ENCODE data around the gene GDPGP1. TPM values are rescaled to one million over a fixed set of nuclear protein-coding genes. Genes with fewer than 3 reads are reported as not detected.
A peak's percentile ranks its signal among the peaks of the same experiment; 100 is the strongest.

The GDPGP1 gene
- total RNA-seq, 2 experiments from 2014 or later, result 12.9 to 22.3 TPM

DNA sequence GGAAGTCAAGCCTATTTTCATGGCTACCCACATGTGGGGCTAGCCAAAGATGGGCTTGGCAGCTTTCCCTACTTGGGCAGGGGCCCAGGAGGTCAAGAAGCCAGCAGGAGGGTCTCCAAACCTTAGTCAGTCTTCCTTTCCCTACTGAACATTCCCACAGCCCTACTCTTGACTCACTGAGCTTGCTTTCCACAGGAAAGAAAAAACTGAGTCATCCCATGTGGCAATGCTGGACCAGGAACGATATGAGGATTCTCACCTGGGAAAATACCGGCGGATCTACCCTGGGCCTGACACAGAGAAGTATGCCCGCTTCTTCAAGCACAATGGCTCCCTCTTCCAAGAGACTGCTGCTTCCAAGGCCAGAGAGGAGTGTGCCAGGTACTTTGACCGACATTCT lies 27.8 kb downstream of the GDPGP1 start:
- peaks cover 18% of the 10 kb centered on the region for H3K4me1 ChIP-seq (ENCODE audit: insufficient read depth, low read length, poor library complexity, severe bottlenecking)
- H3K9me3 ChIP-seq (ENCODE audit: low read length), result no peaks in the 10 kb centered on the region
- H3K4me2 ChIP-seq (ENCODE audit: low read length), result no peak overlapping the region
- CTCF ChIA-PET (ENCODE audit: unreplicated experiment), result no interaction called here
- peaks cover 2% of the 10 kb centered on the region for H3K36me3 ChIP-seq (ENCODE audit: insufficient read depth, low read length)
- TF ChIP-seq EZH2phosphoT487 (IDR thresholded peaks at IDR 0.05; ENCODE audit: borderline replicate concordance, low read depth, low read length), result no peak
- TF ChIP-seq, protein P1, sequence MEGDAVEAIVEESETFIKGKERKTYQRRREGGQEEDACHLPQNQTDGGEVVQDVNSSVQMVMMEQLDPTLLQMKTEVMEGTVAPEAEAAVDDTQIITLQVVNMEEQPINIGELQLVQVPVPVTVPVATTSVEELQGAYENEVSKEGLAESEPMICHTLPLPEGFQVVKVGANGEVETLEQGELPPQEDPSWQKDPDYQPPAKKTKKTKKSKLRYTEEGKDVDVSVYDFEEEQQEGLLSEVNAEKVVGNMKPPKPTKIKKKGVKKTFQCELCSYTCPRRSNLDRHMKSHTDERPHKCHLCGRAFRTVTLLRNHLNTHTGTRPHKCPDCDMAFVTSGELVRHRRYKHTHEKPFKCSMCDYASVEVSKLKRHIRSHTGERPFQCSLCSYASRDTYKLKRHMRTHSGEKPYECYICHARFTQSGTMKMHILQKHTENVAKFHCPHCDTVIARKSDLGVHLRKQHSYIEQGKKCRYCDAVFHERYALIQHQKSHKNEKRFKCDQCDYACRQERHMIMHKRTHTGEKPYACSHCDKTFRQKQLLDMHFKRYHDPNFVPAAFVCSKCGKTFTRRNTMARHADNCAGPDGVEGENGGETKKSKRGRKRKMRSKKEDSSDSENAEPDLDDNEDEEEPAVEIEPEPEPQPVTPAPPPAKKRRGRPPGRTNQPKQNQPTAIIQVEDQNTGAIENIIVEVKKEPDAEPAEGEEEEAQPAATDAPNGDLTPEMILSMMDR (conservative IDR thresholded peaks at IDR 0.05; ENCODE audit: low read length), result no peak
- no TSS peak for BruUV-seq (replicated peaks)
- intact Hi-C loops (cut with micrococcal nuclease; ENCODE audit: unreplicated experiment), result no loop called here
- H3K4me3 ChIP-seq (ENCODE audit: low read depth, low read length, poor library complexity, severe bottlenecking), result no peak overlapping the region
- H4K20me1 ChIP-seq (ENCODE audit: insufficient read depth, low read length), result peaks cover 3% of the 10 kb centered on the region; the same call in 1 of the 2 replicates
- no peaks in the 10 kb centered on the region for H3K9me2 ChIP-seq (ENCODE audit: insufficient read depth, low read length)
- no peak overlapping the region for H2AFZ ChIP-seq (ENCODE audit: low read length)
- POLR2A ChIA-PET, result interaction anchor here (0.6 to 1.4 kb wide), 4 partner anchors 10 to 255 kb away, joined by 3 to 6 read pairs (median 4); partner anchors contain the start of genes CIB1 and GDPGP1
- no peak for DNase-seq (ENCODE audit: low spot score)
- peaks cover 9% of the 10 kb centered on the region for H3K79me2 ChIP-seq (ENCODE audit: insufficient read depth, low read depth, low read length)
- H3K27ac ChIP-seq (ENCODE audit: low read depth, low read length, poor library complexity, severe bottlenecking), result no peak overlapping the region

DNA sequence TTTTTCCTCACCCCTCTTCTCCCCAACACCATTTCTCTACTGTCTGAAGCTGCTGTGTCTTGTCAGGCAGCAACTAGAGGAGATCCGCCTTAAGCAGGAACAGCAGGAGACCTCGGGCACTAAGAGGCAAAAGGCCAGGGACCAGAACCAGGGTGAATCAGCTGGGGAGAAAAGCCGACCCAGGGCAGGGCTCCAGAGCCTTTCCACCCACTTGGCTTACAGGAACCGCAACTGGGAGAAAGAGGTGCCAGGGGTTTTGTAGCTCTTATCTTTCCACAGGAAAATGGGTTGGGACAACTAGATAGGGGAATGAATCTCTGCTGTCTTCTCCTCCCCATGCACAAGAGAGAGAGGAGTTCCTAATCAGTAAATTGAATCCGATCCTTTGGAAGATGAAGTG lies 28.4 kb downstream of the GDPGP1 start:
- Histone ChIP-seq H3K4me2 (ENCODE audit: low read length) (no peak overlapping the region), H3K9me3 (ENCODE audit: low read length) (no peaks in the 10 kb centered on the region), H4K20me1 (ENCODE audit: insufficient read depth, low read length) (peaks cover 7% of the 10 kb centered on the region; the same call in 1 of the 2 replicates), H3K9me2 (ENCODE audit: insufficient read depth, low read length) (no peaks in the 10 kb centered on the region), H3K36me3 (ENCODE audit: insufficient read depth, low read length) (peaks cover 8% of the 10 kb centered on the region), H3K4me1 (ENCODE audit: insufficient read depth, low read length, poor library complexity, severe bottlenecking) (peaks cover 24% of the 10 kb centered on the region), H3K79me2 (ENCODE audit: insufficient read depth, low read depth, low read length) (peaks cover 15% of the 10 kb centered on the region), H2AFZ (ENCODE audit: low read length) (no peak overlapping the region), H3K4me3 (ENCODE audit: low read depth, low read length, poor library complexity, severe bottlenecking) (no peak overlapping the region), H3K27ac (ENCODE audit: low read depth, low read length, poor library complexity, severe bottlenecking) (no peak overlapping the region)
- no TSS peak for BruUV-seq (replicated peaks)
- ChIA-PET POLR2A (interaction anchor here (0.6 to 1.3 kb wide), 2 partner anchors 14 to 28 kb away, joined by 5 to 9 read pairs; partner anchors contain the start of genes CIB1 and GDPGP1), CTCF (ENCODE audit: unreplicated experiment) (no interaction called here)
- no peak for DNase-seq (ENCODE audit: low spot score)
- intact Hi-C loops (cut with micrococcal nuclease; ENCODE audit: unreplicated experiment), result no loop called here
- TF ChIP-seq, protein P1 (conservative IDR thresholded peaks at IDR 0.05; ENCODE audit: low read length), result no peak
- TF ChIP-seq EZH2phosphoT487 (IDR thresholded peaks at IDR 0.05; ENCODE audit: borderline replicate concordance, low read depth, low read length), result no peak

DNA sequence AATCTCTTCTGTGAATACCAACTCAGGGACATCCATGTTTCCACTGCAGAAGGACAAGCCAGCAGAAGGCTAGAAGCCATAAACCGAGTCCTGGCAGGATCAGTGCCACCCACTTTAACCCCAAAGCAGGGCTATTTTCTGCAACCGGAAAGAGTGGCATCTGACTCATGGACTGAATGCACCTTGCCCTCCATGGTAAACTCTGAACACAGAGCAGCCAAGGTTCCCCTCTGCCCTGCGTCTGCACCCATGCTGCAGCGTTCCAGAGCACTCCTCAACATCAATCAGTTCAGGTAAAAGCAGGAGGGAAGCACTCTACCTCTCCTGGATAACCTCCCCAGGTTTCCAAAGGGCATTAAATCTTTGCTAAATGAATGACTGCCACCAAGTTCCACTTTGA lies 30.7 kb downstream of the GDPGP1 start:
- H3K9me3 ChIP-seq (ENCODE audit: low read length), result no peaks in the 10 kb centered on the region
- CTCF ChIA-PET (ENCODE audit: unreplicated experiment), result no interaction called here
- peak overlapping the region; percentile 81 for H3K27ac ChIP-seq (ENCODE audit: low read depth, low read length, poor library complexity, severe bottlenecking)
- peaks cover 24% of the 10 kb centered on the region for H3K36me3 ChIP-seq (ENCODE audit: insufficient read depth, low read length)
- peaks cover 39% of the 10 kb centered on the region for H3K4me1 ChIP-seq (ENCODE audit: insufficient read depth, low read length, poor library complexity, severe bottlenecking)
- peak; percentile 11 for DNase-seq (ENCODE audit: low spot score)
- H3K9me2 ChIP-seq (ENCODE audit: insufficient read depth, low read length), result no peaks in the 10 kb centered on the region
- H2AFZ ChIP-seq (ENCODE audit: low read length), result peak overlapping the region; percentile 78
- peaks cover 7% of the 10 kb centered on the region; the same call in 1 of the 2 replicates for H4K20me1 ChIP-seq (ENCODE audit: insufficient read depth, low read length)
- POLR2A ChIA-PET, result no interaction called here
- no TSS peak for BruUV-seq (replicated peaks)
- peak overlapping the region; percentile 74 for H3K4me3 ChIP-seq (ENCODE audit: low read depth, low read length, poor library complexity, severe bottlenecking)
- intact Hi-C loops (cut with micrococcal nuclease; ENCODE audit: unreplicated experiment), result loop anchor here (1.0 to 5.0 kb wide), 3 partner anchors 30 to 668 kb away; partner anchors contain the start of genes GDPGP1 and HDDC3
- peak overlapping the region; percentile 87 for H3K4me2 ChIP-seq (ENCODE audit: low read length)
- H3K79me2 ChIP-seq (ENCODE audit: insufficient read depth, low read depth, low read length), result peaks cover 35% of the 10 kb centered on the region
- no peak for TF ChIP-seq EZH2phosphoT487 (IDR thresholded peaks at IDR 0.05; ENCODE audit: borderline replicate concordance, low read depth, low read length)
- TF ChIP-seq, protein P1 (conservative IDR thresholded peaks at IDR 0.05; ENCODE audit: low read length), result no peak
